ENCODE measurements around the gene RNF41. TPM values are rescaled to one million over a fixed set of nuclear protein-coding genes. Genes with fewer than 3 reads are reported as not detected.

RNF41 gene
- total and polyA plus RNA-seq, 2 of the 13 experiments (the other 11 are each of a cell fraction or from before 2014, with no cell fraction given): 27.1 to 39.4 TPM

DNA sequence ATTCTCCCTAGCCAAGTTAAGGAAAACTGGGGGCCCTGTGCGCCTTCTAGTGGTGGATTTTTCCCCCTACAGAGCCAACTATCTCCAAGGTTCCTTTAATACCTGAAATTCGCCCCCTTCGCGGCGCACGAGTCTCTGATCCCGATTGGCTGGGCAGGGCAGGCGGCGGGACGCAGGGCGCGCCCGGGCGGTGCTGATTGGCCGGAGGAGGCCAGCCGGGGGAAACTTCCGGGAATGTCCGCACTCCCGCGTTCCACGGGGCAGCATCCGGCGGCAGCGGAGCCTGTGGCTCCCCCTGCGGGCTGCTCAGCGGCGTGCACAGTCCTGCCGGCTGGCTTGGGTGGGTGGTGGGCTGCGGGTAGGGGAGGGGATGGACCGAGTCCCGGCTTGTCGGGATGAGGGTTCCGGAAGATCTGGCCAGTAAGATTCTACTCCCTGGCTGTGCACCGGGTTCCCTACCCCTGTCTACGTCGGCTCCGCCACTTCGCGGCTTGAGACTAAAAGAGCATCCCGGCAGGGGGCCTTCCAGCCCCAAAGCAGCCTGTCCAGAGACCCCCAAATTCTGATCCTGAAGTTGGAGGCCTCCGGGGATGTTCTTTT is 2.5 kb upstream of the RNF41 start, which contains the start of gene NABP2 (continued):
- TF ChIP-seq, protein P1, sequence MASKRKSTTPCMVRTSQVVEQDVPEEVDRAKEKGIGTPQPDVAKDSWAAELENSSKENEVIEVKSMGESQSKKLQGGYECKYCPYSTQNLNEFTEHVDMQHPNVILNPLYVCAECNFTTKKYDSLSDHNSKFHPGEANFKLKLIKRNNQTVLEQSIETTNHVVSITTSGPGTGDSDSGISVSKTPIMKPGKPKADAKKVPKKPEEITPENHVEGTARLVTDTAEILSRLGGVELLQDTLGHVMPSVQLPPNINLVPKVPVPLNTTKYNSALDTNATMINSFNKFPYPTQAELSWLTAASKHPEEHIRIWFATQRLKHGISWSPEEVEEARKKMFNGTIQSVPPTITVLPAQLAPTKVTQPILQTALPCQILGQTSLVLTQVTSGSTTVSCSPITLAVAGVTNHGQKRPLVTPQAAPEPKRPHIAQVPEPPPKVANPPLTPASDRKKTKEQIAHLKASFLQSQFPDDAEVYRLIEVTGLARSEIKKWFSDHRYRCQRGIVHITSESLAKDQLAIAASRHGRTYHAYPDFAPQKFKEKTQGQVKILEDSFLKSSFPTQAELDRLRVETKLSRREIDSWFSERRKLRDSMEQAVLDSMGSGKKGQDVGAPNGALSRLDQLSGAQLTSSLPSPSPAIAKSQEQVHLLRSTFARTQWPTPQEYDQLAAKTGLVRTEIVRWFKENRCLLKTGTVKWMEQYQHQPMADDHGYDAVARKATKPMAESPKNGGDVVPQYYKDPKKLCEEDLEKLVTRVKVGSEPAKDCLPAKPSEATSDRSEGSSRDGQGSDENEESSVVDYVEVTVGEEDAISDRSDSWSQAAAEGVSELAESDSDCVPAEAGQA (IDR thresholded peaks at IDR 0.05; ENCODE audit: low read depth): peak; percentile 66
- TF ChIP-seq, protein P1 (CRISPR knock-in tag; IDR thresholded peaks at IDR 0.05; ENCODE audit: borderline replicate concordance): no peak
- TF ChIP-seq ZNF446 (CRISPR knock-in tag; IDR thresholded peaks at IDR 0.05): no peak
- TF ChIP-seq CREB1 (IDR thresholded peaks at IDR 0.05): peak; percentile 73
- peak; percentile 83 for TF ChIP-seq CREB1 (CRISPR knock-in tag; IDR thresholded peaks at IDR 0.05)
- peak; percentile 80 for TF ChIP-seq RAD21 (CRISPR knock-in tag; IDR thresholded peaks at IDR 0.05)
- peak; percentile 79 for TF ChIP-seq PHF20 (CRISPR knock-in tag; IDR thresholded peaks at IDR 0.05)
- TF ChIP-seq, protein P2, sequence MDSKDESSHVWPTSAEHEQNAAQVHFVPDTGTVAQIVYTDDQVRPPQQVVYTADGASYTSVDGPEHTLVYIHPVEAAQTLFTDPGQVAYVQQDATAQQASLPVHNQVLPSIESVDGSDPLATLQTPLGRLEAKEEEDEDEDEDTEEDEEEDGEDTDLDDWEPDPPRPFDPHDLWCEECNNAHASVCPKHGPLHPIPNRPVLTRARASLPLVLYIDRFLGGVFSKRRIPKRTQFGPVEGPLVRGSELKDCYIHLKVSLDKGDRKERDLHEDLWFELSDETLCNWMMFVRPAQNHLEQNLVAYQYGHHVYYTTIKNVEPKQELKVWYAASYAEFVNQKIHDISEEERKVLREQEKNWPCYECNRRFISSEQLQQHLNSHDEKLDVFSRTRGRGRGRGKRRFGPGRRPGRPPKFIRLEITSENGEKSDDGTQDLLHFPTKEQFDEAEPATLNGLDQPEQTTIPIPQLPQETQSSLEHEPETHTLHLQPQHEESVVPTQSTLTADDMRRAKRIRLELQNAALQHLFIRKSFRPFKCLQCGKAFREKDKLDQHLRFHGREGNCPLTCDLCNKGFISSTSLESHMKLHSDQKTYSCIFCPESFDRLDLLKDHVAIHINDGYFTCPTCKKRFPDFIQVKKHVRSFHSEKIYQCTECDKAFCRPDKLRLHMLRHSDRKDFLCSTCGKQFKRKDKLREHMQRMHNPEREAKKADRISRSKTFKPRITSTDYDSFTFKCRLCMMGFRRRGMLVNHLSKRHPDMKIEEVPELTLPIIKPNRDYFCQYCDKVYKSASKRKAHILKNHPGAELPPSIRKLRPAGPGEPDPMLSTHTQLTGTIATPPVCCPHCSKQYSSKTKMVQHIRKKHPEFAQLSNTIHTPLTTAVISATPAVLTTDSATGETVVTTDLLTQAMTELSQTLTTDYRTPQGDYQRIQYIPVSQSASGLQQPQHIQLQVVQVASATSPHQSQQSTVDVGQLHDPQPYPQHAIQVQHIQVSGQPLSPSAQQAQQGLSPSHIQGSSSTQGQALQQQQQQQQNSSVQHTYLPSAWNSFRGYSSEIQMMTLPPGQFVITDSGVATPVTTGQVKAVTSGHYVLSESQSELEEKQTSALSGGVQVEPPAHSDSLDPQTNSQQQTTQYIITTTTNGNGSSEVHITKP (CRISPR knock-in tag; IDR thresholded peaks at IDR 0.05; ENCODE audit: low read depth): peak; percentile 58; the same call in 1 of the 2 replicates
- TF ChIP-seq, protein P3, sequence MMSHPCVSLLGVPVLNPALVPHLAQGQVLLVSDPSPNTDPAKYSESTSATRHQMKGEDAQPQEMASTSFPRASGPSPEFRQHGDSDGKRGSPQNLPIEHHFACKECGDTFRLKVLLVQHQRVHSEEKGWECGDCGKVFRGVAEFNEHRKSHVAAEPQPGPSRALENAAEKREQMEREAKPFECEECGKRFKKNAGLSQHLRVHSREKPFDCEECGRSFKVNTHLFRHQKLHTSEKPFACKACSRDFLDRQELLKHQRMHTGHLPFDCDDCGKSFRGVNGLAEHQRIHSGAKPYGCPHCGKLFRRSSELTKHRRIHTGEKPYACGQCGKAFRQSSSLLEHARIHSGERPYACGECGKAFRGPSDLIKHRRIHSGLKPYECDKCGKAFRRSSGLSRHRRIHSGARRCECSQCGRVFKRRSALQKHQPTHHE (CRISPR knock-in tag; IDR thresholded peaks at IDR 0.05; ENCODE audit: borderline replicate concordance): no peak
- TF ChIP-seq, protein P4, sequence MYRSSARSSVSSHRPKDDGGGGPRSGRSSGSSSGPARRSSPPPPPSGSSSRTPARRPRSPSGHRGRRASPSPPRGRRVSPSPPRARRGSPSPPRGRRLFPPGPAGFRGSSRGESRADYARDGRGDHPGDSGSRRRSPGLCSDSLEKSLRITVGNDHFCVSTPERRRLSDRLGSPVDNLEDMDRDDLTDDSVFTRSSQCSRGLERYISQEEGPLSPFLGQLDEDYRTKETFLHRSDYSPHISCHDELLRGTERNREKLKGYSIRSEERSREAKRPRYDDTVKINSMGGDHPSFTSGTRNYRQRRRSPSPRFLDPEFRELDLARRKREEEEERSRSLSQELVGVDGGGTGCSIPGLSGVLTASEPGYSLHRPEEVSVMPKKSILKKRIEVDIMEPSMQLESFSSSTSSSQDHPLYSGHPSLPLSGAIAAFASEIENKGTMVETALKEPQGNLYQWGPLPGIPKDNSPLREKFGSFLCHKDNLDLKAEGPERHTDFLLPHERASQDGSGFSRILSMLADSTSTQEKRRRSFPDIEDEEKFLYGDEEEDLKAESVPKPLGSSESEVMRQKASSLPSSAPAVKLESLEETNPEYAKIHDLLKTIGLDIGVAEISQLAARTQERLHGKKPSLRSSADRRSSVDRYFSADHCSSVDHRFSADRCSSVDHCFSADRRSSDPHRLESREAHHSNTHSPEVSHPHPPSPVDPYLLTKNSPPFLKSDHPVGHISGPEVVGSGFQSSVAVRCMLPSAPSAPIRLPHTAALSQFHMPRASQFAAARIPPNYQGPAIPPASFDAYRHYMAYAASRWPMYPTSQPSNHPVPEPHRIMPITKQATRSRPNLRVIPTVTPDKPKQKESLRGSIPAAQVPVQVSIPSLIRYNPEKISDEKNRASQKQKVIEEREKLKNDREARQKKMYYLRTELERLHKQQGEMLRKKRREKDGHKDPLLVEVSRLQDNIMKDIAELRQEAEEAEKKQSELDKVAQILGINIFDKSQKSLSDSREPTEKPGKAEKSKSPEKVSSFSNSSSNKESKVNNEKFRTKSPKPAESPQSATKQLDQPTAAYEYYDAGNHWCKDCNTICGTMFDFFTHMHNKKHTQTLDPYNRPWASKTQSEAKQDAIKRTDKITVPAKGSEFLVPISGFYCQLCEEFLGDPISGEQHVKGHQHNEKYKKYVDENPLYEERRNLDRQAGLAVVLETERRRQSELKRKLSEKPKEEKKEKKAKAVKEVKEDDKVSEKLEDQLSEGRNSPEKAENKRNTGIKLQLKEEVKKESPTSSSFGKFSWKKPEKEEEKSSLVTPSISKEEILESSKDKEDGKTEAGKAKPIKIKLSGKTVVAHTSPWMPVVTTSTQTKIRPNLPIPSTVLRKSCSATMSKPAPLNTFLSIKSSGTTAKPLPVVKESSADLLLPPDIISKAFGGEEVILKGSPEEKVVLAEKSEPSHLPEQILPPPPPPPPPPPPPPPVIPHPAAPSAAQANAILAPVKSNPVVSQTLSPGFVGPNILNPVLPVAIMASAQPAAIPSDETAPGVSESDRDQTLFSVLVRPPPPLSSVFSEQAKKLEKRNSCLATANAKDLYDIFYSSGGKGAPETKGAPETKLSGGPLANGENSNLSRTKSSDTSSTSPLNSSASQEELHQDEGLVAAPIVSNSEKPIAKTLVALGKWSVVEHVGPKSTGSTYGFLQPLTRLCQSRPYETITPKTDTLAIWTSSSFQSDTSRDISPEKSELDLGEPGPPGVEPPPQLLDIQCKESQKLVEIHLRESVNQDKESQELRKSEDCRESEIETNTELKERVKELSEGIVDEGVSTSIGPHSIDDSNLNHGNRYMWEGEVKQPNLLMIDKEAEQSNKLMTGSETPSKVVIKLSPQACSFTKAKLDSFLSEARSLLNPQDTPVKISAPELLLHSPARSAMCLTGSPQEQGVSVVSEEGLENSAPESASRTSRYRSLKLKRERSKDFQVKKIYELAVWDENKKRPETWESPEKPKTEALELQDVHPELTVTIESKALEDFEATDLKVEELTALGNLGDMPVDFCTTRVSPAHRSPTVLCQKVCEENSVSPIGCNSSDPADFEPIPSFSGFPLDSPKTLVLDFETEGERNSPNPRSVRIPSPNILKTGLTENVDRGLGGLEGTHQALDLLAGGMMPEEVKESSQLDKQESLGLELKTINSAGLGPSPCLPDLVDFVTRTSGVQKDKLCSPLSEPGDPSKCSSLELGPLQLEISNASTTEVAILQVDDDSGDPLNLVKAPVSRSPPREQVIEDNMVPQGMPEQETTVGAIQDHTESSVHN (CRISPR knock-in tag; IDR thresholded peaks at IDR 0.05): no peak

Measured in HepG2 (cell line).